Testis (tissue), 3 donors: Measurements from ENCODE around the gene STOX2. TPM values are rescaled to one million over a fixed set of nuclear protein-coding genes. Genes with fewer than 3 reads are reported as not detected.

ENCODE experiments used
- DNase-seq: peaks from one replicate; pipeline ENCODE4 v3.0.0-alpha.2; 2019
- H3K27ac ChIP-seq, 2 donors: fragments of 200-600 bp; sonication (generic); one replicate each; pipeline ENCODE4 v1.5.1; 2019
- H3K27me3 ChIP-seq: fragments of 200-600 bp; sonication (generic); one replicate; pipeline ENCODE4 v1.5.1; 2019
- H3K36me3 ChIP-seq: fragments of 200-600 bp; sonication (generic); one replicate; pipeline ENCODE4 v1.5.1; 2017; ENCODE audit warnings: low read depth; ENCODE audit errors: missing control alignments
- H3K4me1 ChIP-seq: fragments of 200-600 bp; sonication (generic); one replicate; pipeline ENCODE4 v1.5.1; 2019
- H3K4me3 ChIP-seq, 2 donors: fragments of 200-600 bp; sonication (generic); one replicate each; pipeline ENCODE4 v1.5.1; 2017 to 2019
- H3K9me3 ChIP-seq: fragments of 200-600 bp; sonication (generic); one replicate; pipeline ENCODE4 v1.5.1; 2017
- CTCF ChIP-seq, 3 experiments: fragments of 450-650 bp in 2 of 3; fragments of 200-600 bp in 1 of 3; sonication (generic) in 1 of 3; IDR thresholded peaks; one replicate each; pipeline ENCODE4 v1.5.1; 2016 to 2019; ENCODE audit warnings: antibody characterized with exemption in 3 of 3, mild to moderate bottlenecking in 2 of 3, moderate library complexity in 1 of 3
- POLR2A ChIP-seq: fragments of 450-650 bp; IDR thresholded peaks from one replicate; pipeline ENCODE4 v1.6.1; 2017; ENCODE audit warnings: antibody characterized with exemption, mild to moderate bottlenecking, moderate library complexity
- WGBS, 2 donors: methylation state at CpG; one replicate each; pipeline ENCODE4 v1.1.5; 2018; 5-methylcytosine and 5-hydroxymethylcytosine counted together
- intact Hi-C: fragments of 100-400 bp; cut with DNase I; formaldehyde crosslinking; loops from one replicate; pipeline ENCODE4 v1.15.1; 2023; ENCODE audit warnings: low total_unique reads
- polyA plus RNA-seq: library from polyadenylated mRNA; stranded (reverse); fragments of 350-450 nt; fragmentation: Illumina TruSeq; extraction: RNeasy Lipid Tissue Mini Kit (QIAGEN cat#74804); gene quantifications from one replicate; pipeline ENCODE4 v1.2.3, GENCODE V29; 2014; ENCODE audit warnings: low read depth, low replicate concordance; ENCODE audit not compliant: insufficient read depth
- total RNA-seq, 2 donors: library from RNA; depleted of rRNA; stranded (reverse); fragments of >200 nt; gene quantifications; one replicate each; pipeline ENCODE4 v1.2.3, GENCODE V29; 2016

The STOX2 gene
- total and polyA plus RNA-seq, 3 donors from 2014 or later, result 5.8 to 17.7 (median 15.2) TPM

DNA sequence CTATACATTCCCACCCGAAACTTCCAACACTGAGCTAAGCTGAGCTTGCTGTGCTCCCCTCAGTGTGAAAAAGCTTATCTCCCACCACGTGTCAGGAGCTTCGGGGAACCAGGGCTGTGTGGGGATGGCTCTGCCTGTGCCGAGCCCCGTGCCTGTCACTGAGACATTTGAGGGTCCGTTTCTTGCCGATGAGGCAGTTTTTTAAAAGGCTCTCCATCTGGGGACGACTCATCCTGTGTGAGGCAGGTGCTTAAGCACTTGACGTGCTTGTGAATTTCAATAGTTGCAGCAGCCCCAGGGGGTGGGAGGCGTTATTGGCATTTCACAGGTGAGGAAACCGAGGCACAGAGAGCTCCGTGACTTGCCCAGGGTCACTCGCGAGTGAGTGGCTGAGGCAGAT lies 151.8 kb downstream of the STOX2 start:
- intact Hi-C loops, result no loop called here
- no peaks in the 10 kb centered on the region for H3K36me3 ChIP-seq
- DNase-seq, result no peak
- no peaks in the 10 kb centered on the region for H3K9me3 ChIP-seq
- 84 to 89% methylated on average over 13 to 14 of the region's 14 CpGs for WGBS, 2 donors
- H3K4me1 ChIP-seq, result no peaks in the 10 kb centered on the region
- H3K4me3 ChIP-seq, result no peak overlapping the region
- no peak for TF ChIP-seq CTCF (IDR thresholded peaks at IDR 0.05)
- TF ChIP-seq POLR2A, result no peak
- no peaks in the 10 kb centered on the region for H3K27me3 ChIP-seq
- H3K27ac ChIP-seq, result no peak overlapping the region

DNA sequence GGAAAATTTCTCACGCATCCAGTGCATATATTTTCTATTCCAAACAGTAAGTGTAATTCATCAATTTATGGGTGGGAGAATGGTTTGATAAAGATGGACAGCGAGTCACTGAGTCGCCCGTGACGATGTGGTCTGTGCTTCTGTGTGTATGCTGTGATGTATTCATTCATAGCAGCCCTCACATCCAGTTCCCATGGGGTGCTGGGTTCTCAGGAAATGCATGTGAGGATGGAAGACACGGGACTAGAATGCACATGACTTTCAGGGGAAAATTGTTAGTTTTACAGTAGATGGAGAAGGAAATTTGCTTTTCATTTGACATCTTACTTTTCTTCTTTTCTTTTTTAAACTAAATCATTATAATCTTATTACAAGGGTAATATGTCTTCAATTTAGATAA lies 152.9 kb downstream of the STOX2 start:
- DNase-seq, result no peak
- Histone ChIP-seq H3K27ac (no peak overlapping the region), H3K27me3 (no peaks in the 10 kb centered on the region), H3K36me3 (no peaks in the 10 kb centered on the region), H3K4me3 (no peak overlapping the region), H3K9me3 (no peaks in the 10 kb centered on the region), H3K4me1 (no peaks in the 10 kb centered on the region)
- WGBS, 2 donors, result 89 to 96% methylated on average over 6 of the region's 6 CpGs
- intact Hi-C loops, result no loop called here
- TF ChIP-seq CTCF (IDR thresholded peaks at IDR 0.05), result no peak
- no peak for TF ChIP-seq POLR2A

DNA sequence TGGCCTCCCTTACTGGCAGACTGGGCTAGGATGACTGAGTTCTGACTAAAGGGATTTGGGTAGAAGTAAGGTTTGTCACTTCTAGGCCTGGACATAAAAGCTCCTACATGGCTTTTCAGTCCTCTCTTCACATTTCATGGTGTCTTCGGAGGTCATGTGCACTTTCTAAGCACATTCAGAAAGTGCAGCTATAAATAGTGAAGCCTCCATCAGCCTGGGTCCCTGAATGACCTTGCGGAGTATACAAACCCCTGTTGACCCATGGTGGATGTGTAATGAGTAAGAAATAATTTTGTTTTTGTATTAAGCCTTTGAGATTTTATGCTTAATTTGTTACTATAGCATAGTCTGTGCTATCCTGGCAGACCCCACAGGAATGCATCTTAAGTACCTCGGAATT lies 154.0 kb downstream of the STOX2 start:
- no peaks in the 10 kb centered on the region for H3K36me3 ChIP-seq

DNA sequence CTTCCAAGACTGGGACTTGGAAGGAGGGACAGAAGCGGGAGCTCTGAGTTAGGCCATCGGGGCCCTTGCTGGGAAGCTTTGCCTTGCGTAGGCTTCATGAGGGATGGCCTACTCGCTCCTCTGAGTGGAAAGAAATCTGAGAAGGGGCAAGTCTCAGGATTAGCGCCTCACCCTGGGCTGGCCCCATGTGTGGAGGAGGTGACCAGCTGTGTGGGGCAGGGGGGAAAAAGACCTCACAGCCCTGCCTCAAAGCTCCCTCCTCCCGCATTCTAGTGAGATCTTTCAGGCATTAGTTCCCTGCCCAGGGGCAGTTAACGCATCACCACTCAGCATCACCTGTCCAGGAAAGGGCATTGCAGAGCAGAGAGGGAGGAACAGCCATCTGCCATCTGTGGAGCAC lies 156.5 kb downstream of the STOX2 start:
- WGBS, 2 donors, result 87 to 97% methylated on average over 6 to 7 of the region's 7 CpGs
- Histone ChIP-seq H3K27ac (no peak overlapping the region), H3K36me3 (no peaks in the 10 kb centered on the region), H3K27me3 (no peaks in the 10 kb centered on the region), H3K4me3 (no peak overlapping the region), H3K9me3 (no peaks in the 10 kb centered on the region), H3K4me1 (peaks cover 3% of the 10 kb centered on the region)
- TF ChIP-seq POLR2A (no peak), CTCF (IDR thresholded peaks at IDR 0.05) (no peak)
- intact Hi-C loops, result no loop called here
- DNase-seq, result no peak

More for the DNA sequence above, 154.0 kb downstream of the STOX2 start:
- intact Hi-C loops, result no loop called here
- DNase-seq, result no peak
- Histone ChIP-seq H3K4me3 (no peak overlapping the region), H3K27ac (no peak overlapping the region), H3K27me3 (no peaks in the 10 kb centered on the region), H3K4me1 (no peaks in the 10 kb centered on the region), H3K9me3 (no peaks in the 10 kb centered on the region)
- no peak for TF ChIP-seq POLR2A
- no peak for TF ChIP-seq CTCF (IDR thresholded peaks at IDR 0.05)
- WGBS, 2 donors, result 91 to 93% methylated on average over 3 of the region's 3 CpGs

DNA sequence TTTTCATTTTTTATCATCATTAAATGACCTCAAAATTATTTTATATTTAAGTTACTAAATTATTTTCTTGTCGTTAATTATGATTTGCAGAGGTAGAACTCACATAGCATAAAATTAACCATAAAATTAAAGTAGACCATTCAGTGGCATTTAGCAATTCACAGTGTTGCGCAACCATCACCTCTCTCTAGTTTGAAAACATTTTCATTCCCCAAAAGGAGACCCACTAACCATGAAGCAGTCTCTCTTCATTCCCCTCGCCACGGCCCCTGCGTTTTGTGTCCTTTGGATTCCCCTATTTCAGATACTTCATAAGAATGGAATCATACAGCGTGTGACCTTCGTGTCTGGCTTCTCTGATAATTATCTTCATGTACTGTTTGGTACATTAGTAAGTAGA lies 157.7 kb downstream of the STOX2 start:
- DNase-seq, result no peak
- Histone ChIP-seq H3K27ac (no peak overlapping the region), H3K36me3 (no peaks in the 10 kb centered on the region), H3K27me3 (no peaks in the 10 kb centered on the region), H3K9me3 (no peaks in the 10 kb centered on the region), H3K4me3 (no peak overlapping the region), H3K4me1 (peaks cover 9% of the 10 kb centered on the region)
- intact Hi-C loops, result no loop called here
- WGBS, 2 donors, result 86 to 93% methylated on average over 7 of the region's 7 CpGs
- no peak for TF ChIP-seq POLR2A
- TF ChIP-seq CTCF (IDR thresholded peaks at IDR 0.05), result no peak
